GF-D8 (cell line): ENCODE measurements around the gene GABRA1.

Source experiments
- DNase-seq: peaks from one replicate; lab custom pipeline; 2025; lab: John Stamatoyannopoulos, UW

Gene GABRA1

DNA sequence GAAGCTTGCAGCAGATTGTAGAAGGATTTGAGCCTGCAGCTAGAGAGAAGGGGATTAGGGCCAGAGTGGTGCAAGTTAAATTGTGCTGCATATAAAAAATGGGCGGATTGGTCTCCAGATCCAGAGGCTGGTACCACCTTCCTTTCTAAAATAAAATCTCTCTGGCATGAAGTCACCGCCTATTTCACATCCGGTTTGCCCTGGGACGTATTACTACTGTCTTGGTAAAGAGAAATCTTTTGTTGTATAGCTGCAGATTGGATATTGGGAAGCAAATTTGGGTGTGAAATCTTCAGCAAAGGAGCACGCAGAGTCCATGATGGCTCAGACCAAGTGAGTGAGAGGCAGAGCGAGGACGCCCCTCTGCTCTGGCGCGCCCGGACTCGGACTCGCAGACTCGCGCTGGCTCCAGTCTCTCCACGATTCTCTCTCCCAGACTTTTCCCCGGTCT lies at the start of gene GABRA1:
GABRA1 (plus strand) TSS at position 180 of the 451 bp plus-strand sequence. CDS start 2,691 bp downstream, outside the sequence.
- DNase-seq: no peak

DNA sequence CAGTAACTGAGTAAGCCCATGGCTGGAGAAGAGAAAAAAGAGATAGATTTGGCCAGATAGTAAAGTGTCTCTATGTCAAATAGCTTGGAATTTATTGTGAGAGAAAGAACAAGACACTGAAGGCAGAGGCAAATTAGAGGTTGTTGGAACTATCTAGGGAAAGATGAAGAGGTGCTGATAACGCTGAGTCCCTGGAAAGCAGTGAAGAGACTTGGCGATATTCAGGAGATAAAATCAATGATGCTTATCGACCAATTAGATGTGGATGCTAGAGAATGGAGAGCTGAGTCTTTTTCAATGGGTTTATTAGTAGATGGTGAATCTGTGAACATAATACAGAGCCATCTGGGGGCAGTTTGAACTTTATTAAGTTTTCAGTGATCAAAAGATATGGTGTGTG lies 48.6 kb upstream of the GABRA1 start:
- DNase-seq: no peak

DNA sequence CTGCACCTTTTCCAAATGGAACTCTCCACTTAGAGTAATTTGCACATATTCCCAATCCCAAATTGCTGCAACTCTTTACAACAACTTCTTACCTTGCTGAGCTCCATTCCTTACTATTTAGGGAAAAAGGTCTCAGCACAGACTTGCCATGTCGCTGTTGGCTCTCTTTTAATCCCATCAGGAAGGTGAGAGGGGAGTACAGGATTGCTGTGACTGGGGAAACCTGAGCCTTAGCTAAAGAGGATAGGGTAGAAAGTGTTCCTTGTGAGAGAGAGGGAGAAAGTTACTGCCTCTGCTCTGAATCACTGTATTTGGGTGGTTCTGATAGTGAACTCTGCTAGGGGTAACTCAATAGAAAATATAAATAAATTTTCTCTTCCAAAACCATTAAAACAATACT lies 43.7 kb upstream of the GABRA1 start:
- DNase-seq: no peak

DNA sequence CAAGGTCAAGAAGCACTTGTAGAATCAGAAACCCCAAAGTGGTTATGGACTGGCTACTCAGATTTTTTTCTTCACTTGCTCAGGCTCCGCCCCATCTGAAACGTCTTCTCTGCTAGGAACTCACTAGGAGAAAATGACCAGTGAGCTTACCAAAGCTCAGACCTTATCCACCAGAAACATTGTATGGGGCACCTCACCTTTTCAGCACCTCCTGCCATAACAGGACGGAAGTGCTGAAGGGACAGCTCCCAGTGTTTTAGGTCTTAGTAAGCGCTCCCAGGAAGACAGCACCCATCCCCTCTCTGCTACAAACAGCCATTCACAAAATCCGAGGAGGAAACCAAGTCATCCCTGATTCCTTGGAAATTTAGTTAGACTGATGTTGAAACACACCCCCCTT lies 1.2 kb upstream of the GABRA1 start:
- DNase-seq: no peak

DNA sequence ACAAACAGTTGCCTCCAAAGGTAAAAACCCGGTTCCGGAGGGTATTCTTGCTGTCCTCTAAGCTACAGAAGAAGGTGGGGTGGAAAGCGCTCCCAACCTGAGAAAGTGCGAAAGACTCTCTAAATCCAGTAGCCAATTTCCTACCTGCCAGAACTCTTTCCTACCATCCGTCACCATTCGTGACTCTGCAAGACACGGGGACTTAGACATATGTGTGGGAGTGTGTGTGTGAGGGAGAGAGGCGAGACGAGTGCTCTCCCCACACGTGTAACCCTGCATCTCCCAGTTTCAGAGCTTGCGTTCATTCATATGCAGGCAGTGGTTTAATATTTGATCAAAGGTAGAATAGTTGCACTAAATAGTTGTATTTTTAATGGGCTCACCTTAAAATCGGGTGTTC lies 473 bp upstream of the GABRA1 start:
- DNase-seq: no peak

DNA sequence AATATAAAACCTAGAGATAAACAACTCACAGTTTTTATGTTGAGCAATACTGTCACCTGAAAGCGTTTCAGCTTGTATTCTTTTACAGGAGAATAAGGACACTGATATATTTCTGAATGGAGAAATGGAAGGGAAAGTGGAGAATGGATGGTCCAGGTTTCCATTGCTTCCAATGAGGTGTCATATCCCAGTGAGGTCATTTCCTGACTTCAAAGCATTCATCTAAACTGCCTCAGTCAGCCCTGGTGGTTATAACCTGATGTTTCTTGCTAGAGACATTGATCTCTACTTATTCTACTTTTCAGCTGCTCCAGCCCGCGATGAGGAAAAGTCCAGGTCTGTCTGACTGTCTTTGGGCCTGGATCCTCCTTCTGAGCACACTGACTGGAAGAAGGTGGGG lies 2.6 kb downstream of the GABRA1 start:
- no peak for DNase-seq

DNA sequence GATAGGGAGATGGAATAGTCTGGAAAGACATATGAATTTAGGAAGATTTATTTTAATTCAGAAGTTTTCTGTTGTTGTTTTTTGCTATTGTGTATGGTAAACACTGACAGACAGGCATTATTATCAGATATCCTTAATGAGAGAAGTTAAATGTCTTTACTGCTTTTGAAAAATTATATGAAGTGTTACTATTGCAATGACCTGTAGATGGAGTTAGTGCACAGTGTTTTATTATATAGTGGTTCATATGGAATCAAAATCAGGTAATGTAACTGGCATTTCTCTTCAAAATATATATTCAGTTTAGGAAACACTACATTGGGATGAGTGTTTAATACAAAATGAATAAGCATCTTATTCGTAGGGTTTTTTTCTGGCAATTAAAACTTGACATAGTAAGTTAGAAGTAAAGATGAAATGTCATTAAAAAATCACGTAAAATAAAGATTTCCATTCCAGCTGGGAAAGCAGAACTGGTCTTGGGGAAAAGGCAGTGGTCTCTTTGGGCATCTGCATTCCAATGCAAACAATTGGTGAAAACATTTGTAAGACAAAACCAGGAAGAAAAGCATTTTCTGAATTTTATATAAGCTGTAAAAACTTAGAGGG lies 3.9 kb downstream of the GABRA1 start:
- DNase-seq: no peak

DNA sequence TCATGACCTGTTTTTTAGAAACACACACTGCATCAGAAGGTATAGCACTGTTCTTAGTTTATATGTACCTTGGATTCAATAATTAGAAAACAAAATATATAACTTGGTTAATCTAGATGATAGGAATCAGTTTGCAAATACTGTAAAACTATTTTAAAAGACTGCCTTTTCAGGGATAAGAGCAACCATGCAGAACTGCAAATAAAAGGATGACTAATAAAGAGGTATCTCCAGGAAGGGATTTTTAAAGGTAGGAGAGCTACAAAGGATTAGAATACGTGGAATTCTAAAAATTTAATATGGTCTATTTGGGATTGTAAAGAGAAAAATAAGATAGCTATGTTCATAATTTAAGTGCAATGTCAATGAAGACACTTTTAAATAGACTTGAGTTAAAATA lies 9.4 kb downstream of the GABRA1 start:
- no peak for DNase-seq

DNA sequence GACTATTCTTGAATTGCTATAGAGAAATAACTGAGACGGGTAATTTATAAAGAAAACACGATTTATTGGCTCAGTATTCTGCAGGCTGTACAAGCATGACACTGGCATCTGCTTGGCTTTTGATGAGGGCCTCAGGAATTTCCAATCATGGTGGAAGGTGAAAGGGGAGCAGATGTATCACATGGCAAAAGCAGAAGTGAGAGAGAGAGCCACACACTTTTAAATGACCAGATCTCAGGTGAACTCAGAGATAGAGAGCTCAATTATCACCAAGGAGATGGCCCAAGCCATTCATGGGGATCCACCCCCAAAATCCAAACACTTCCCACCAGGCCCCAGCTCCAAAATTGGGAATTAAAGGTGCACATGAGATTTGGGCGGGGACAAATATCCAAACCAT lies 15.3 kb downstream of the GABRA1 start:
- no peak for DNase-seq

DNA sequence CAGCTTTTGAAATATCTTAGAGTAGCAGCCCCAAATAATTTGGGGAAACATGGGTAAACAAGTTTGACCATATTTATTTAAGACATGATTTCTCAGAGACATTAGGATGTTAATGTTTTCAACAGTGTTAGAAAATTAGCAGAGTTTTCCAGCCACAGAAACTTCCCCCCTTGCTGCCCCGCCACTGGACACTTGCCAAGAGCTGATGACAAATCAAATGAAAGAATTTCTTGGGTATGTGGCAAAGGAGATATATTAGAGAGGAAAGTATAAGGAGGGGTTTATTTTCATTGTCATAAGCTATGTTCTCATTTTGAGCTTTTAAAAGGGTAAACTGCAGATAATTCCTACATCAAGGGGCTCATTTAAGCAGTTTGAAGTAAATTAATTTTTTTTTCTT lies 15.9 kb downstream of the GABRA1 start:
- no peak for DNase-seq

DNA sequence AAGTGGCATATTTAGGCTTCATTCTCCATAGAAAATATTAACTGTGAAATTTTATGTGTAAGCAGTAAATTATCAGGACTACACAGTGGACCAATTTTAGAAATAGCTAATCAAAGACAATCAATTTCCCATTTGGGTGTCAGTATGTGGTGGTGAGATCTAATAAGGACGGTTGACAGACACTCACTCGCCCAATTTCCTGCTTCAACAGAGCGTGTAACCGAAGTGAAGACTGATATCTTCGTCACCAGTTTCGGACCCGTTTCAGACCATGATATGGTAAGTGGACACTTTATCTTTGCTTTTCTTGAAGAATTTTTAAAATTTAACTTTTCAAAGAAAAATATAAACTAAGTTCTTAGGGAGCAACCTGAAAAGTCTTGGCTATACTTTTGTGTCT lies 17.6 kb downstream of the GABRA1 start:
- DNase-seq: no peak

DNA sequence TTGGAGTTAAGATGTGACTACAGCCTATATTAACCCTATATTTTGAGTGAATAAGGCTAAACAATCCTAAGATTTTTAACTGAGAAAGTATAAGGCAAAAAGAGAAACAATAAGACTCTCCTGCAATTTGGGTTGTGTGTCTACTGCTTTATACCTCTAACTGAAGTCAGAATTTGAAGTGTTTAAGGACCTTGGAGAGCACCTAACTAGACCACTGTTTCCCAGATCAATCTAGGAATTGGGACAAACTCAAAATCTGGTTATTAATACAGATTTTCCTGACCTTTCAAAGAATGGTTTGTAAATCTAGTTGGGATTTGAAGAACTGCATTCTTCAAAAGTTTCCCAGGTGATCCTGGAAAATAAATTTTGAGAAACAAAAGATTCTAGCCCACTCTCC lies 42.1 kb downstream of the GABRA1 start:
- no peak for DNase-seq

DNA sequence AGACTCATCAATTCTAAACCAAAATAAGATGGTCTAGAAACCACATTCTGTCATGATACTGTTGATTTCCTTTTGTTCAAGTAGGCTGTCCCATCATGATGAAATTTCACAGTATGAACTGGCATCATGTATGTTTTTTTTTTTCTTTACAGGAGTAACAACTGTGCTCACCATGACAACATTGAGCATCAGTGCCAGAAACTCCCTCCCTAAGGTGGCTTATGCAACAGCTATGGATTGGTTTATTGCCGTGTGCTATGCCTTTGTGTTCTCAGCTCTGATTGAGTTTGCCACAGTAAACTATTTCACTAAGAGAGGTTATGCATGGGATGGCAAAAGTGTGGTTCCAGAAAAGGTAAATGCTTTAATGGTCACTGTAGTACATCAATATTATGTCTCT lies 47.6 kb downstream of the GABRA1 start:
- DNase-seq: no peak

DNA sequence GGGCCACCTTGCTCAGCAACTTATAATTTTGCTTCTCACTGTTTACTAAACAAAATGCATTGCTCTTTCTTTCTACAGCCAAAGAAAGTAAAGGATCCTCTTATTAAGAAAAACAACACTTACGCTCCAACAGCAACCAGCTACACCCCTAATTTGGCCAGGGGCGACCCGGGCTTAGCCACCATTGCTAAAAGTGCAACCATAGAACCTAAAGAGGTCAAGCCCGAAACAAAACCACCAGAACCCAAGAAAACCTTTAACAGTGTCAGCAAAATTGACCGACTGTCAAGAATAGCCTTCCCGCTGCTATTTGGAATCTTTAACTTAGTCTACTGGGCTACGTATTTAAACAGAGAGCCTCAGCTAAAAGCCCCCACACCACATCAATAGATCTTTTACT lies 49.1 kb downstream of the GABRA1 start:
- DNase-seq: no peak

DNA sequence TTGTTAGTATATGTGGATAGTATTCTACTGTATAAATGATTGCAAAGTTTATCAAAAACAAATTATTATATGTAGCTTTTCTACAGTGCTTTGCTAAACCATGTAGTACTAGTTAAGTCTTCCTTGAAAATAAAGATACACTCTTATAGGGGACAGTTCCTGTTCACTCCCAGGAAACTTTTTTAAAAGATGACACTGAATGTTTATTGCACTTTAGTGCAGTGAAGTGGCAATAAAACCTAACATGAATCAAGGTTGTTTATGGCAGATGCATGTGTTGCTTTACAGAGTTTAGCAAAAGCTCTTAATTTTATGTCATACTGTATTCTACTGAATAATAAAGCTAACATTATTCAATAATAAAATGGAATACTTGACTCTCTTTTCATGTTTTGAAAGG lies 51.7 kb downstream of the GABRA1 start:
- no peak for DNase-seq

DNA sequence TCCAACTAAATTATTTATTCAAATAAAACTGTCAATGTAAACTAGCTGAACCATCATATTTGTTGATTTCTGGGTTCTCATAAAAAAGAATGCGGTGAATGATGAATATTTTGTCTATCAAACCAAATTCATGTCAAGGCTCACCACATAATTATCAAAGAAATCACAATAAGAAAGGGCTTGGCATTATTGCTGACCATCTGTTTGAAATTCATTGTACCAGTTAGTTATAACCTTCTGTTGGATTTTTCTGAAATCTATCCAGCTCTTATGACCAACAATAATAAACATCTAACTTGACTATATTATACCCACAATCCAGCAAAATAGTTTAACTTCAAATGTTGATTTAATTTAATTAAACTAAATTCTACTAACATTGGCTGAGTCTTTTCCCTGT lies 53.1 kb downstream of the GABRA1 start:
- no peak for DNase-seq

DNA sequence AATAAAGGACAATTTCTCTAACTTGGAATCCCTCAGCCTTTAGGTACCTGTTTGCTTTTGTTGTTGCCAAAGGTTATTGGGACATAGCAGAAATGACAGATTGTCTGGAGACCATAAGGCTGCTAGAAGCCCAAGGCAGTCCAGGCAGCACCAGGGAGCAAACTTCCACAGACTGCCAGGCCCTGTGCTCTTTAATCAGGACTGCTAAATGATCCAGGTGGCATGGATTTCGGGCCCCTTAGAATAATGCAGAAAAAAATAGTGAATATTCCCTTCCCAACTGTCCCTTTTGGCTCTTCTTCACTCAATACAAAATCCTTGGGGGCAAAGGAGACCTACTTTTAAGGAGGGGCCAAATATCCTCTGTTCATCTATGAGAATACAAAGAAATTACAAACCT lies 73.9 kb downstream of the GABRA1 start:
- DNase-seq: no peak

DNA sequence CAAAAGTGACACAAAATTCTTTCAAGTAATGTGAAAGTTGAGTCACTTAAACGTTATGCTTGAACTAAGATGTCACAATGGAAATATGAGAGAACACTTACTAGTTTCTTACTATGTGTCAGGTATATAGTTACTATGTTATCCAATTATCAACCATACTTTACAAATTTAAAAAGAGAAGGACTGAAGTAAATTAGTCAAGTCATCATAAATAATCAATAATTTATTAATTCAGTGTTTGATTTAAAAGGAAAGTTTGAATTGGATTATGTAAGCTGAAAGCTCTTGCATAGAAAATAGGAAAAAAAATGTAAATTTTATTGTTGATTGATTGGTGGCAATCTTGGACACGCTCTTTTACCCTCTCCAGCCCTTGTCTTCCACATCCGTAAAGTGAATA lies 76.3 kb downstream of the GABRA1 start:
- DNase-seq: no peak

DNA sequence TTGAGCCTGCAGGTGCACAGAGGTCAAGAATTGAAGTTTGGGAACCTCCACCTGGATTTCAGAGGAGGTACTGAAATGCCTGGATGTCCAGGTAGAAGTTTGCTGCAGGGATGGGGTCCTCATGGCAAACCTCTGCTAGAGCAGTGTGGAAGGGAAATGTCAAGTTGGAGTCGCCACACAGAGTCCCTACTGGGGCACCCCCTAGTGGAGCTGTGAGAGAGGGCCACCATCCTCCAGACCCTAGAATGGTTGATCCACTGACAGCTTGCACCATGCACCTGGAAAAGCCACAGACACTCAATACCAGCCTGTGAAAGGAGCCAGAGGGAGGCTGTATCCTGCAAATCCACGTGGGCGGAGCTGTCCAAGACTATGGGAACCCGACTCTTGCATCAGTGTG lies 78.0 kb downstream of the GABRA1 start:
- DNase-seq: no peak

DNA sequence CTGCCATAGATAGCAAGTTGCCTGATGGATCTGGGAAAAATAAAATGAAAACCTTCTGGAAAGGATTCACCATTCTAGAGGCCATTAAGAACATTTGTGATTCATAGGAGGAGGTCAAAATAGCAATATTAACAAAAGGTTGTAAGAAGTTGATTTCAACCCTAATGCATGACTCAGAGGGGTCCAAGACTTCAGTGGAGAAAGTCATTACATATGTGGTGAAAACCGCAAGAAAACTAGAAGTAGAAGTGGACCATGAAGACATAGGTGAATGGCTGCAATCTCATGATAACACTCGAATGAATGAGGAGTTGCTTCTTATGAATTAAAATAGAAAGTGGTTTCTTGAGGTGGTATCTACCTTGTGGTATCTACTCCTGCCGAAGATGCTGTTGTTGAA lies 86.6 kb downstream of the GABRA1 start:
- no peak for DNase-seq

DNA sequence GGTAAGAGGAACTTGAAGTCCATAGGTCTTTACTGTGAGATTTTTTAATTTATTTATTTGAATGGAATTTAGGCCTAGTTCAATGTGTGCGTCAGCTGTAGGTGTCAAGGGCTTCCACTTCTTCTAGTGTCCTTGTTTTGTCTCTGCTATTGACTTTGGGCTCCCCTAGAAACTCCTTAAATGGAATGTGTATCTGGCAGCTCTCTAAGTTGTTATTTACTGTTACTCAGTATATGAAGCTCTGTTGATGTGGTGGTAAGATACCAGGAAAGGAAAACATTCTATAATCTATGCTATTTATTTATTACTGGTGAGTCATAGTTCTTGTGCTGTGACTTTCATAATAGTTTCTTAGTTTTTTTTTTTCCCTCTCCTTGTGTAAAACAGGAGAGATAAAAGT lies 97.1 kb downstream of the GABRA1 start:
- DNase-seq: no peak

DNA sequence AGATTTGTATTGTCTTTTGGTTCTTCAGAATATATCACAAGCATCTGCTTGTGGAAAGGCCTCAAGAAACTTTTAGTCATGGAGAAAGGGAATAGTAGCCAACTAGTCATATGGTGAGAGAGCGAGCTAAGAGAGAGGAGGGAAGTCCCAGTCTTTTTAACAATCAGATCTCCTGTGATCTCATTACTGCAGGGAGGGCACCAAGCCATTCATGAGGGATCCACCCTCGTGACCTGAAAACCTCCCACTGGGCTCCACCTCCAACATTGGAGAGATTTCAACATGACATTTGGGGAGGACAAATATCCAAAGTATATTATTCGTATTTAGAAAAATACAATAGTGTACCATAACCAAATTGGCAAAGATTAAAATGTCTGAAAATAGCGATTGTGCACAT lies 99.0 kb downstream of the GABRA1 start:
- no peak for DNase-seq
